Measurements from ENCODE around the gene GRID1.
"Not testable (repeated sequence)": the region's sequence is repeated elsewhere in the genome, so short reads cannot be mapped to it uniquely, and the experiment has no call there.

The GRID1 gene

DNA sequence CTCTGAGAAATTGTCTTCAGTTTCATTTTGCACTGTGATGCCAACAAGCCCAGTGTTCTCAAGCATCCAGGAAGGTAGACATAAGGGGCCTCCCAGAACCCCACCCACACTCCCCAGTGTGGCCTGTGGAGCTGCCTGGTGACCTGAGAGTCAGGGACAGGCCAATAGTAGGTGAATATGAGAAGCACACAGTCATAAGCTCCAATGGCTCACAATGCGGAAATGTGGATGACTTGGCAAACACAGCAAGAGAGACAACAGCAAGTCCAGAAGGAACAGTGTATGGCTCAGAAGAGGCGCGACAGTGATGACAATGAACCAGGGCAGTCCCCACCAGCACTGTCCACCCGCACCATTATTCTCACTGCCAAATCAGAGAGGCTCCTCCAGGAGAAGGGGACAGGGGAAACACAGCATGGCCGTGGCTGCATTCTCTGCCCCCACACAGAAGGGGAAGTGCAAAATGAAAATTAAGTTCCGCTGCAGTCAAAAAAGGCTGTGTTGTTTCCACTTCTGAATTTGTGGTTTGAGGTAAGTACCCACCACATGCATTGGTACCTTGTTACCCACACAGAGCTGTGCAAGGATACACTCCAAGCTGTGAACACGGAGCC, 419.8 kb downstream of the GRID1 start:
- no peak for DNase-seq

- no peak for DNase-seq
Measured at GRCh38 chr10:85936161-85936560, 430.4 kb downstream of the GRID1 start.

DNA sequence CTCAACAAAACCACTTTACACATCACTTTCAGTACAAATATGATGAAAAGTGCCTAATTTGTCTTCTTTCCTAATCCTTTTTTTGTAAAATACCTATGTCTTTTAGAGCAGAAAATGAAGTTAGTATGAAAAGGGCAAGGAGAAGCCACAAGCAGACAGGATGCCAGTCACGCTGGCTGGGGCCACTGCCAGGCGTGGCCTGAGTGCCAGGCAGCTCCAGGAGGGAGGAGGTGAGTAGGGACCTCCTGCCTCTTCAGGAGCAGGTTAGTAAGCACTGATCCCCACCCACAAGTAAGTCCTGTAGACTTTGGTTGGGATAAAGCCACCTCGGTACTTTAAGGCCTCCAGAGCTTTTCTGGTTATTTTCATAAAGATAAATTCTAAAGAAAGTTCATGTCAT, 432.0 kb downstream of the GRID1 start:
- no peak for DNase-seq

DNA sequence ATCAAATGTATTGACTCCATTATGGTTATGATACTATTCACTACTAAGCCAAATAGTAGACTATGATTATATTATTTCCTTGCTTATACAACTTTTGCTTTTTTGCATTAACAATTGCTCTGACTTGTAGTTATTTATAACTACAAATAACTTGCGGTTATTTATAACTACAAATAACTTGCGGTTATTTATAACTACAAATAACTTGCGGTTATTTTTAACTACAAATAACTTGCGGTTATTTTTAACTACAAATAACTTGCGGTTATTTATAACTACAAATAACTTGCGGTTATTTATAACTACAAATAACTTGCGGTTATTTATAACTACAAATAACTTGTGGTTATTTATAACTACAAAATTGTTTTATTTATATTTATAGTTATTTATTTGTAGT, 436.6 kb downstream of the GRID1 start:
- not testable (repeated sequence) for DNase-seq

DNA sequence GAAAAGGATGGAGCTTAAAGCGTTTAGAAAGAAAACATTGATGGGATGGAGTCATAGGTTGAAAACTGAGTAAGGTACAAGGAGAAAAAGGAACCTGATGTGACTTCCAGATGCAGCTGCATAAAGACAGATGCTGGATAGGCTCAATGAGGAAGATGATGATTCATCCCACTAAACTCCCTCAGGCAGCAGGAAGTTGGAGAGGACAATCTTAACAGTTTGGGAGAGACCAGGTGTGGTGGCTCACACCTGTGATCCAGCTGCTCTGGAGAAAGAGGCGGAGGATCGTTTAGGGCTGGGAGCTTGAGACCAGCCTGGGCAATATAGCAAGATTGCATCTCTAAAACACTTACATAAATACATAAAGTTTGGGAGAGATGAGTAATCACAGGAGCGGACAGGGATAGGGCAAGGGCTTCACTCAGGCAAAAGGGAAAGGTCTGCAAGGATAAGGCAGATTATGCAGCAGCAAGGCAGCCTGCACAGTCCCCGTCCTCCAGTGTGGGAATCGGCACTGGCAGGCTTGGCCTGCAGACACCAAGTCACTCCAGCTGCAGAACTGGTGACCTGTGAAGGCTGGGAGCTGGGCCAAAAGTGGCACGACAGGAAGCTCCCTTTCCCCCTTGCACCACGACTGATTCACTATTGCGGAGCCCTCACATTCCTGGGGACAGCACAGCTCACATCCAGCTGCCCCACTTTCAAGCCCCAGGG, 438.5 kb downstream of the GRID1 start:
- no peak for DNase-seq

GRCh38 chr10:85926986-85927385, 439.6 kb downstream of the GRID1 start:
- DNase-seq: no peak

DNA sequence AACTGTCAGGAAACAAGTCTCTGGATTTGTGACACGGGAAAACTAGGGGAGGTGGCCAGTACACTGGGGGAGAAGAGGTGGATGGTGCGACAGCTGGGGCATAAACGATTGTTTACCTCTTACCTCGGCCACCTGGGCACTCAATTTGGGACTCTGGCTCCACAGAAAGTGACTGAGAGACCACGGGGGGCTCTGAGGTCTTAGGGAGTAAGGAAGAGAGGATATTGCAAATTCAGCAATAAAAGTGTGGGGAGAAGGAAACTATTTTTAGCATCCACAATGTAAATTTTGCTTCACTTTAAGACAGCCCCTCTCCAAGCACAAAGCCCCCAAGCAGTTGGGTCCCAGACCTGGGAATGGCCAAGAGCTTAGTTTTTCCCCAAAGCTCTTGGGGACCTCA, 440.5 kb downstream of the GRID1 start:
- DNase-seq: no peak

- no peak for DNase-seq
Measured at GRCh38 chr10:85925201-85925750, 441.3 kb downstream of the GRID1 start.

GRCh38 chr10:85924382-85925102, 442.1 kb downstream of the GRID1 start:
- no peak for DNase-seq

DNA sequence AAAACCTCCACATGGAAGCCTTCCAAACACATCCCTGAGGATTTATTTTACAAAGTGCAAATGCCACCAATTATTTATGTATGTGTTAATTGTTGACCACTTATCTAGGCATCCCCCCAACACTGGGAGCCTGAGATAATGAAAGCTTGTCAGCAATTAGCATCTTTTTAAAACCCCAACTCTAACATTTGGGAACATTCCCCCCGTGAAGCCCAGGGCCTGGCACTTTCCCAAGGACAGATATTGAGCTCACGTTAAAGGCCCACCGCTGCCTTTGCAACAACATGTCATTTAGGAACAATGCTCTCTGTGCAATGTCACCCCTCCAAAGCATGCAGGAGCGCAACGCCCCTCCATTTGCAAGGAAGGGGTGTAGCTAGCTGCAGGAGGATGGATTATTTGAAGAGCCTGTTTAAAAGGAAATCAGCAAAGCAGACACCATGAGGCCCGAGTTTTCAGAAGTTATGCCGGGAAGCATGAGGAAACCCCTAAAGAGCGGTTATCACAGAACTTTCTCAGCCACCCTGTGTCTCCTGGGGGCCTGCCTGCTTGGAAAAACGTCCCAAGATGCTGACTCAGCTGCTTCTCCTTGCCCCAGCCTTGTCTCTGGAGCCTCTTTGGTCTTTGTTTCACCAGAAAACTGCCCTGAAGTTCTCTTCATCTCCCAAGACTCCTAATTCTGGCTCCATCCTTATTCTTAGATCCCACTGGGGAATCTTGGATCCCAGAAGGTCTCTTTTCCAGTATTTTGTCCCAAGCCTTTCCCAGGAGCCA, 444.1 kb downstream of the GRID1 start:
- DNase-seq: no peak

DNA sequence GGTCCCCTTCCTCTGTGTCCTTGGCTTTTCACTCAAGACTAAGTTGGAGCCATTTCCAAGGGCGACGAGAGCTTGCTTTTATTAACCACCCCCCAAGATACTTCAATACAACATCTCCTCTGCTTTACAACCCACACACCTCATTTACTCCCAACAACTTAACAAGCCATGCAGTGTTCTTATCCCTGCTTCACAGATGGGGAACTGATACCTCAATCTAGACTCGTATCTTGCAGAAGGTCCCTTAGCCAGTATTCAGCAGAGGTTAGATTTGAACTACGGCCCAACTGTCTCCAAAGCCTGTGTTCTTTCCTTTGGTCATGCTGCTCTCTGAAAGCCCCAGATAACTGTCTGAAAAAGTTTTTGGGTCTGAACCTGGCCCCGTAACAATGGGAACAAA, 444.8 kb downstream of the GRID1 start:
- DNase-seq: no peak

DNA sequence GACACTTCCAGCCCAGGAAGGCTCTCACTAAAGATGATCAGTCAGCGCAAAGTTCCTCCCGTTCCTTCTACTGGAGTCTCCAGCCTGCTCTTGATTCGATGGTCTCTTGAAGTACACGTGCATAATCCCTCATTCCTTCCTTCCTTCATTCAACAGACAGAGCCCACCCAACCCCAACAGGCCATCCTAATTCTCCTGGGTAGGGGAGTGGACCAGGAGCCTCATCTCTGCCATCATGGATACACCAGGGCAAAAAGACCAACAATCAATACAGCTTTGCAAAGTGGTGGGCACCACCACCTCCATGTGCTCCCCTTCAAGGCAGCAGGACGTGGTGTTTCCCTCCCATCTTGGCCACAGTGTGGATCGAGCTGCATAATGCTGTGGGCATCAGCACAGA, 446.3 kb downstream of the GRID1 start:
- DNase-seq: no peak

GRCh38 chr10:85919491-85920021, 447.0 kb downstream of the GRID1 start:
- no peak for DNase-seq

DNA sequence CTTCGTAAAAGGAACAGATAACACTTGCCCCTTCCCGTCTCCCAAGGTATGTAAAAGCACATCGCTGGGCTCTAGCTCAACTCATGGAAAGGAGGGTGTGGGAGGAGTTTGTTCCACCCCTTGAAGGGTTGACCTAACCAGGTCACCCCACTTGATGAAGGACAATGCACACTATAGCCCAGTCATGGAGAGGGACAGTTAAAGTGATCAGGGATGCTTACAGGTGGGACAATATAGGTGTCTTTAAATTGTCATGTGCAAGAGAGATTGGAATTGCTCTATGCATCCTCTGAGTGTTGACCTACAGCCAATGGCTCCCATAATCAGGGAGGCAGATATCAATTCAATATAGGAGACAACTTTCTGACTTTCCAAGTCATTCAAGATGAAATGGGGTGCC, 448.2 kb downstream of the GRID1 start:
- no peak for DNase-seq

DNA sequence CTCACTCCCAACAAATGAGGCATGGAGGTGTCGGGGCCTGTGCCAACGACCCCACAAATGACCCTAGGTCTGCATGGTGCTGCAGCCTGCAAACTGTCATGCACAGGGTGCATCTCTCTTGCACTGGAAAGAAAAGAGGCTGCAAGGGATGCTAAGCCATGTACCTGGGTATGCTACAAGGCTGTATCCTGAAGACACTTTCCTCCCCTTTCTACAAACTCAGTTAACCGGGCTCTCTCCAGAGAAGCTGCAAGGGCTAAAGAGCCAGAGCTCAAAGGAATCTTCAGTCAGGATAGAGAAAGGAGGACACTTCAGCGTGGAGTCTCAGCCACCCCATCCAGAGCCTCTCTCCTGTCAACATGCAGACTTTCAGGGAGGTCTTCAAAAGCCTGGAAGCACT, 449.0 kb downstream of the GRID1 start:
- DNase-seq: no peak

DNA sequence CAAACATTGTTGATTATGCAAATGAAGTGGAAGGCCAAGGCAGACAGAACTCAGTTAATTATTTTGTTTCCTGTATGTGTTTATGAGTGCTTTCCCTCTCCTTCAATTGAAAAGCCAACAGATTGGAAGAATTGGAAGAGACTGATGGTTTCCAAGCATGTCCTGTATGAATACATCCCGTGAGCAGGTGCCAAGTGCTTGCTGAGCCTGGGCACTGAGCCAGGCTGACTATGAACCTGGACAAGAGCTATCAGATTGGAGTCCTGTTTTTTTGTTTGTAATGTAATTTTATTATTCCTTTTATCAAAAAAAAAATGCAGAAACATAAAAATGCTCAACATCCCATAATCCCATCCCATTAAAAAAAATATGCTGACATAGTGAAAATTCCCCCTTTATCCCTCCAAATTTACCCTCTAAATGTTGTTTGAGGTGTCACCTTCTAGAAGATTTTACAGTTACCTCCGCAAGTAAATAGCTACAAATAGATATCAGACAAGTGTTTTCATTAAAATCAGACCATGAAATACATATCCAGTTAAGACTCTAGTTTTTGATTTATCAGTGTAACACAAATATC, 449.5 kb downstream of the GRID1 start:
- DNase-seq: no peak

GRCh38 chr10:85916286-85916685, 450.3 kb downstream of the GRID1 start:
- no peak for DNase-seq

DNA sequence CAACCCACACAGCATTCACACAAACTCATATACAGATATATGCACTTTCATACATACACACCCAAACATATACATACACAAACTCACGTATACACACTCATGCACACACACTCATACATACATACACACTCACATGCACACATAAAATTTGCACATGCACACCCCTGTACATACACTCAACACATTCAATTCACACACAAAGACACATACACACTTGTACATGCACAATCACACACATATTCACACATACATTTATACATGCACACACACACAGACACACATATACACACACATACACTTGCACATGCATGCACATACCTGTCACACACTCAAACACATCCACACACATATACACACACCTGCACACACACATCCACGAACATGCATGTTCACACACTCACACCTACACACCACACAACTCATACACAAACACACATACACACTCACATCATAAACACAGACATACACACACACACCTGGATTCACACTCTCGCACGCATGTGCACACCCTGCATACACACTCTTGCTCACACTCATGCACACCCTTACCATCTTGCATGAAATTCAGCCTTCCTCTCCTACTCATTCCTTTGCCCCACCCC, 451.2 kb downstream of the GRID1 start:
- DNase-seq: no peak

DNA sequence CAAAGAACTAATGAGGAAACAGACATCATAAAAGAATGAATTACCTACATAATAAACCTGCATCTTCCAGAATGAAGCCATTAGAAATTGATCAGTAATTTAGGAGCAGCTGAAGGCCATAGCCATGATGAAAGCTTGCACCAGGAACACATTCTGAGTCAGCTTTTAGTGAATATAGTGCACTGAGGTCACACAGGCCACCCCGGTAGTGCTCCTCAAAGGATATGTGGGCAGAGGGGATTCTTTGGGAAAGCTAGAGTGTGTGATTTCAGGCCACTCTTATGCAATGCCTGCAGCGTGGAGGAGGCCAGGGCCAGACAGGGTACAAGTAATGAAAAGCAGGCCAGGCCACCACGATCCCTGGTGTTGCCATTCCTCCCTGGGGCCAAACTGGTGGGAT, 451.9 kb downstream of the GRID1 start:
- no peak for DNase-seq

- DNase-seq: no peak
Measured at GRCh38 chr10:85908462-85908861, 458.1 kb downstream of the GRID1 start.

DNA sequence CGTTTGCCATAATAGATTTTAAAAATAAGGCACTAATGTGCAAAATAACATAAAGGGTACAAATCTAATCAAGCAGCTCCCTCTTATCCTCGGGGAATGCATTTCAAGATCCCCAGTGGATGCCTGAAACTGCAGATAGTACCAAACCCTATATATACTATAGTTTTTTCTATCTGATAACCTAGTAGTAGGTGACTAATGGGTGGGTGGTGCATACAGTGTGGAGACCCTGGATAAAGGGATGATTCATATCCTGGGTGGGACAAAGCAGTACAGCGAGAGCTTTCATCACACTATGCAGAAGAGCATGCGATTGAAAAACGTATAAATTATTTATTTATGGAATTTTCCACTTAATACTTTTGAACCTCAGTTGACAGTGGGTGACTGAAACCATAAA, 464.5 kb downstream of the GRID1 start:
- no peak for DNase-seq

DNA sequence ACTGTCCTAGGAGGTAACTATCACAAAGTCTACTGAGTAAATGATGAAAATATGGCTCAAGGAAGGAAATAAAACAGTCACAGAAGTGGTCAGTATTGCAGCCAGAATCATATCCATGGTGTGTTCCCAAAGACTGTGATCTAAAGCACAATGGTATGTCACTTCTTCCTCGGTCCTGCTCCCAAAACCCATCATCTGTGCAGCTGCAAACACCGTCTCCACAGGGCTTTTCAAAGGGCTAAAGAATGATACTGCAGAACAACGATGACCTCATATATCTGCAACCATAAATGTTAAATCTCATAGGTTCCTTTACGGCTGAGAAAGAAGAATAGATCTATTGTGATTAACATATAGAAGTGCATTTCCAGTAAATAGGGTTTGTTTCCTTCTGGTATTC, 465.0 kb downstream of the GRID1 start:
- DNase-seq: no peak
